ENCODE measurements around the gene RND1.

Gene RND1

GRCh38 chr12:48818831-48819590, 46.7 kb downstream of the RND1 start:
- ChIA-PET CTCF (interaction anchor here (0.6 to 1.4 kb wide), 13 partner anchors 9 to 169 kb away, joined by 3 to 9 read pairs (median 4); partner anchors contain the start of gene DDX23), POLR2A (no interaction called here)
- TF ChIP-seq CTCF (IDR thresholded peaks at IDR 0.05; ENCODE audit: control extremely low read depth, extremely low read depth, low read depth, missing control alignments): peak; percentile 37
- no peak for DNase-seq (ENCODE audit: extremely low spot score)

GRCh38 chr12:48817873-48818830, 47.5 kb downstream of the RND1 start, which contains the start of gene CACNB3:
CACNB3 (plus strand) TSS chr12:48818496; CDS start chr12:48818930, 434 bp downstream.
- no peak for TF ChIP-seq CTCF (IDR thresholded peaks at IDR 0.05; ENCODE audit: control extremely low read depth, extremely low read depth, low read depth, missing control alignments)
- ChIA-PET POLR2A (no interaction called here), CTCF (interaction anchor here (1.0 to 5.4 kb wide), 4 partner anchors 8 to 73 kb away, joined by 3 to 70 read pairs (median 28); partner anchors contain the start of gene DDX23)
- DNase-seq (ENCODE audit: extremely low spot score): peak; percentile 80

GRCh38 chr12:48816143-48816854, 49.4 kb downstream of the RND1 start:
- ChIA-PET POLR2A (no interaction called here), CTCF (interaction anchor here (1.0 to 5.4 kb wide), 14 partner anchors 10 to 182 kb away, joined by 3 to 70 read pairs (median 7); partner anchors contain the start of gene DDX23)
- no peak for DNase-seq (ENCODE audit: extremely low spot score)
- no peak for TF ChIP-seq CTCF (IDR thresholded peaks at IDR 0.05; ENCODE audit: control extremely low read depth, extremely low read depth, low read depth, missing control alignments)

GRCh38 chr12:48815126-48816110, 50.3 kb downstream of the RND1 start:
- ChIA-PET POLR2A (no interaction called here), CTCF (interaction anchor here (0.6 to 5.4 kb wide), 60 partner anchors 11 to 272 kb away, joined by 3 to 70 read pairs (median 5); partner anchors contain the start of genes ARF3, DDX23, KANSL2 and RND1)
- no peak for TF ChIP-seq CTCF (IDR thresholded peaks at IDR 0.05; ENCODE audit: control extremely low read depth, extremely low read depth, low read depth, missing control alignments)

GRCh38 chr12:48814262-48815125, 51.2 kb downstream of the RND1 start:
- ChIA-PET CTCF (interaction anchor here (0.6 to 5.4 kb wide), 57 partner anchors 10 to 273 kb away, joined by 3 to 70 read pairs (median 5); partner anchors contain the start of genes ARF3, DDX23, KANSL2 and RND1), POLR2A (no interaction called here)
- peak; percentile 100 for TF ChIP-seq CTCF (IDR thresholded peaks at IDR 0.05; ENCODE audit: control extremely low read depth, extremely low read depth, low read depth, missing control alignments)
- peak; percentile 96 for DNase-seq (ENCODE audit: extremely low spot score)

More at GRCh38 chr12:48815126-48816110, 50.3 kb downstream of the RND1 start:
- DNase-seq (ENCODE audit: extremely low spot score): peak; percentile 57

All from GM10248 (cell line).